Hepatocyte (in vitro differentiated cells): Measurements from ENCODE around the gene PI4K2A. TPM values are rescaled to one million over a fixed set of nuclear protein-coding genes. Genes with fewer than 3 reads are reported as not detected.
A peak's percentile ranks its signal among the peaks of the same experiment; 100 is the strongest.
"Not testable (repeated sequence)": the region's sequence is repeated elsewhere in the genome, so short reads cannot be mapped to it uniquely, and the experiment has no call there.

Source experiments
- DNase-seq: peaks from one replicate; pipeline ENCODE4 v3.0.0-alpha.2; 2016; ENCODE audit warnings: low spot score
- H2AFZ ChIP-seq: fragments of 200-600 bp; sonication (generic); 2 replicates; pipeline ENCODE4 v1.6.0; 2016; ENCODE audit warnings: antibody characterized with exemption, mild to moderate bottlenecking
- H3K27ac ChIP-seq: fragments of 200-600 bp; sonication (generic); 2 replicates; pipeline ENCODE4 v1.5.1; 2016; ENCODE audit warnings: mild to moderate bottlenecking
- H3K27me3 ChIP-seq: fragments of 200-600 bp; sonication (generic); 2 replicates; pipeline ENCODE4 v1.6.1; 2016
- H3K36me3 ChIP-seq: fragments of 200-600 bp; sonication (generic); replicated peaks from 2 replicates; pipeline ENCODE4 v1.5.1; 2016; ENCODE audit warnings: low read depth; ENCODE audit not compliant: insufficient read depth
- H3K4me1 ChIP-seq: fragments of 200-600 bp; sonication (generic); 2 replicates; pipeline ENCODE4 v1.5.1; 2016; ENCODE audit warnings: mild to moderate bottlenecking, moderate library complexity; ENCODE audit not compliant: insufficient read depth
- H3K4me2 ChIP-seq: fragments of 200-600 bp; sonication (generic); 2 replicates; pipeline ENCODE4 v1.6.0; 2016
- H3K4me3 ChIP-seq: fragments of 200-600 bp; sonication (generic); 2 replicates; pipeline ENCODE4 v1.5.1; 2016; ENCODE audit warnings: mild to moderate bottlenecking
- H3K79me2 ChIP-seq: fragments of 200-600 bp; sonication (generic); 2 replicates; pipeline ENCODE4 v1.6.0; 2017; ENCODE audit warnings: mild to moderate bottlenecking
- H3K9me2 ChIP-seq: fragments of 200-600 bp; sonication (generic); replicated peaks from 2 replicates; pipeline ENCODE4 v1.6.0; 2017; ENCODE audit warnings: mild to moderate bottlenecking; ENCODE audit not compliant: insufficient read depth
- H3K9me3 ChIP-seq: fragments of 200-600 bp; sonication (generic); 2 replicates; pipeline ENCODE4 v1.5.1; 2016; ENCODE audit warnings: low read depth, mild to moderate bottlenecking
- H4K20me1 ChIP-seq: fragments of 200-600 bp; sonication (generic); 2 replicates; pipeline ENCODE4 v1.6.0; 2016; ENCODE audit warnings: mild to moderate bottlenecking; ENCODE audit not compliant: insufficient read depth, poor library complexity, severe bottlenecking
- EZH2 ChIP-seq: fragments of 200-600 bp; sonication (generic); IDR thresholded peaks from 2 replicates; pipeline ENCODE4 v1.6.1; 2016; ENCODE audit warnings: antibody characterized with exemption, mild to moderate bottlenecking, borderline replicate concordance
- EZH2phosphoT487 ChIP-seq: fragments of 200-600 bp; sonication (generic); IDR thresholded peaks from one replicate; pipeline ENCODE4 v1.6.1; 2018; ENCODE audit warnings: antibody characterized with exemption, mild to moderate bottlenecking, low read depth, moderate library complexity; ENCODE audit not compliant: unreplicated experiment, severe bottlenecking
- WGBS: methylation state at CpG from one replicate; pipeline ENCODE4 v1.1.6; 2016; ENCODE audit warnings: low lambda C conversion rate; ENCODE audit errors: missing lambda C conversion rate; 5-methylcytosine and 5-hydroxymethylcytosine counted together
- polyA plus RNA-seq: library from polyadenylated mRNA; unstranded; fragments of >200 nt; fragmentation: Nextera tagmentation; extraction: Ambion mirVana; gene quantifications from 2 replicates; pipeline ENCODE4 v1.2.1, GENCODE V29; 2016
- total RNA-seq: library from RNA; depleted of rRNA; stranded (reverse); fragments of >200 nt; gene quantifications from 2 replicates; pipeline ENCODE4 v1.2.3, GENCODE V29; 2014
- TF ChIP-seq, protein P1 (sequence below): fragments of 200-600 bp; sonication (generic); IDR thresholded peaks from 2 replicates; pipeline ENCODE4 v1.5.1; 2016; ENCODE audit warnings: antibody characterized with exemption, mild to moderate bottlenecking; ENCODE audit not compliant: poor library complexity

The PI4K2A gene
- total and polyA plus RNA-seq, 2 experiments from 2014 or later, result 22.4 to 25.9 TPM

DNA sequence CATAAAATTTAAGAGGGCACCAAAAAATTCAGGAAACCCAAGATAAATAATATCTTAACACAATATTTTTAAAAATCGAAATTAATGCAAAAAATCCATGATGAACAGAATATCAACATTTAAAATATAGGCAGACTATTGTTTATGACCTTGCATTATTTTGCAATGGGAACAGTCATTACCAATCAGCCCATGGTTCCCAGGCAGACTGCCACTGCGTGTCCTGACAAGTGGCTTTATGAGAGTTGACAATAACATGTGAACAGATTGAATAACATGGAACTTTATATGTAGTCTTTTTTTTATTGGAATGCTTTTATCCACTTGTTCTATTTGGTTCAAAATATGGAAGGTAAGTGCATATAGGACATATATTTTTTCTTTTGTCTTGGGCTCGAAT lies 49.7 kb downstream of the PI4K2A start:
- Histone ChIP-seq H4K20me1 (no peaks in the 10 kb centered on the region), H3K9me2 (no peaks in the 10 kb centered on the region), H3K27ac (no peak overlapping the region), H2AFZ (no peak overlapping the region), H3K27me3 (no peaks in the 10 kb centered on the region), H3K4me3 (no peak overlapping the region), H3K36me3 (no peaks in the 10 kb centered on the region), H3K79me2 (peaks cover 14% of the 10 kb centered on the region), H3K9me3 (no peaks in the 10 kb centered on the region), H3K4me1 (peaks cover 25% of the 10 kb centered on the region), H3K4me2 (no peak overlapping the region)
- DNase-seq, result no peak
- TF ChIP-seq, protein P1, sequence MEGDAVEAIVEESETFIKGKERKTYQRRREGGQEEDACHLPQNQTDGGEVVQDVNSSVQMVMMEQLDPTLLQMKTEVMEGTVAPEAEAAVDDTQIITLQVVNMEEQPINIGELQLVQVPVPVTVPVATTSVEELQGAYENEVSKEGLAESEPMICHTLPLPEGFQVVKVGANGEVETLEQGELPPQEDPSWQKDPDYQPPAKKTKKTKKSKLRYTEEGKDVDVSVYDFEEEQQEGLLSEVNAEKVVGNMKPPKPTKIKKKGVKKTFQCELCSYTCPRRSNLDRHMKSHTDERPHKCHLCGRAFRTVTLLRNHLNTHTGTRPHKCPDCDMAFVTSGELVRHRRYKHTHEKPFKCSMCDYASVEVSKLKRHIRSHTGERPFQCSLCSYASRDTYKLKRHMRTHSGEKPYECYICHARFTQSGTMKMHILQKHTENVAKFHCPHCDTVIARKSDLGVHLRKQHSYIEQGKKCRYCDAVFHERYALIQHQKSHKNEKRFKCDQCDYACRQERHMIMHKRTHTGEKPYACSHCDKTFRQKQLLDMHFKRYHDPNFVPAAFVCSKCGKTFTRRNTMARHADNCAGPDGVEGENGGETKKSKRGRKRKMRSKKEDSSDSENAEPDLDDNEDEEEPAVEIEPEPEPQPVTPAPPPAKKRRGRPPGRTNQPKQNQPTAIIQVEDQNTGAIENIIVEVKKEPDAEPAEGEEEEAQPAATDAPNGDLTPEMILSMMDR, result no peak
- TF ChIP-seq EZH2phosphoT487, result no peak
- TF ChIP-seq EZH2, result no peak
- WGBS, result 83% methylated on average over 3 of the region's 3 CpGs

DNA sequence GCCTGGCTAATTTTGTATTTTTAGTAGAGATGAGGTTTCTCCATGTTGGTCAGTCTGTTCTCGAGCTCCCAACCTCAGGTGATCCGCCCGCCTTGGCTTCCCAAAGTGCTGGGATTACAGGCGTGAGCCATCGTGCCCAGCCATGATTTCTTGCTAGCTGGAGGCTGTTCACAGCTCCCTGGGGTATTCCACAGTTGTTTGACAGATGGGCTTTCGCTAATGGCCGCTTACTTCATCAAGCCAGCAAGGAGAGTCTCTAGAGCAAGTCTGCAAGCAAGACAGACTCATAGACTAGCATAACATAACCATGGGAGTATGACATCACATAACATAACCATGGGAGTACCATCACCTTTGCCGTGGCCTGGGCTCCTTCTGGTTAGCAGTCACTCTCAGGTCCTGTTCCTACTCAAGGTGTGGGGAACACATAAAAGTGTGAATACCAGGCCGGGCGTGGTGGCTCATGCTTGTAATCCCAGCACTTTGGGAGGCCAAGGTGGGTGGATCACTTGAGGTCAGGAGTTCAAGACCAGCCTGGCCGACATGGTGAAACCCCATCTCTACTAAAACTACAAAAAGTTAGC lies 57.7 kb downstream of the PI4K2A start:
- not testable (repeated sequence) for H3K27me3 ChIP-seq, H3K9me3 ChIP-seq, DNase-seq, H2AFZ ChIP-seq, H3K27ac ChIP-seq, H3K4me3 ChIP-seq, H3K4me1 ChIP-seq, H3K36me3 ChIP-seq, H4K20me1 ChIP-seq, H3K4me2 ChIP-seq, H3K9me2 ChIP-seq, H3K79me2 ChIP-seq
- WGBS, result 86% methylated on average over 11 of the region's 11 CpGs

DNA sequence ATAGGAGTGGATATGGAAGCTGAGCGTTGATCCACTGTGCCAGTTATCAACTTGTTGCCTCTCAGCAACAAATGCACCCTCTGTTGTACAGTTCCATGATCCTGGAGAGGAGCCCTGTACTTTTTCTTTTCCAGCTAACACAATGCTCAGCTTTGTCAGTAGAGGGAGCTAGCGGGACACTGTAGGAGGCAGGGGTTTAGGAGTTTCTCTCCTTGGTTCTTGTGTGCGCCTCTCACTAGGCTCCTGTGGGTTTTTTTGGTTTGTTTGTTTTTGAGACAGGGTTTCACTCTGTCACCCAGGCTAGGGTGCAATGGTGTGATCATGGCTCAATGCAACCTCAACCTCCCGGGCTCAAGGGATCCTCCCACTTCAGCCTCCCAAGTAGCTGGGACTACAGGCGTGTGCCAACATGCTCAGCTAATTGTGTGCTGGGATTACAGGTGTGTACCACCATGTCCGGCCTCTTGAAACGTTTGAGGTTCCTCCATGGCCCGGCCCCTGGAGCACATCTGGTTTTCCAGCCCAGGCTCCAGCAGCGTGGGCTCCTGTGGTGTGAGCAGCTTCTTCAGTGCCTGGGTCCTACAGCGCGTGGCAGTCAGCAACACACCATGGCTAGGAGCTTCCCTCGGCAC lies 61.1 kb downstream of the PI4K2A start:
- H2AFZ ChIP-seq, result no peak overlapping the region
- no peaks in the 10 kb centered on the region for H3K27me3 ChIP-seq
- no peak overlapping the region for H3K27ac ChIP-seq
- H3K4me1 ChIP-seq, result no peaks in the 10 kb centered on the region
- H3K9me3 ChIP-seq, result no peaks in the 10 kb centered on the region
- TF ChIP-seq, protein P1, result peak; percentile 82
- TF ChIP-seq EZH2 (no peak), EZH2phosphoT487 (no peak)
- WGBS, result 54% methylated on average over 12 of the region's 12 CpGs
- H3K36me3 ChIP-seq, result no peaks in the 10 kb centered on the region
- no peak overlapping the region for H3K4me2 ChIP-seq
- DNase-seq, result peak; percentile 87
- H3K79me2 ChIP-seq, result no peaks in the 10 kb centered on the region
- no peaks in the 10 kb centered on the region for H4K20me1 ChIP-seq
- H3K9me2 ChIP-seq, result no peaks in the 10 kb centered on the region
- H3K4me3 ChIP-seq, result no peak overlapping the region

DNA sequence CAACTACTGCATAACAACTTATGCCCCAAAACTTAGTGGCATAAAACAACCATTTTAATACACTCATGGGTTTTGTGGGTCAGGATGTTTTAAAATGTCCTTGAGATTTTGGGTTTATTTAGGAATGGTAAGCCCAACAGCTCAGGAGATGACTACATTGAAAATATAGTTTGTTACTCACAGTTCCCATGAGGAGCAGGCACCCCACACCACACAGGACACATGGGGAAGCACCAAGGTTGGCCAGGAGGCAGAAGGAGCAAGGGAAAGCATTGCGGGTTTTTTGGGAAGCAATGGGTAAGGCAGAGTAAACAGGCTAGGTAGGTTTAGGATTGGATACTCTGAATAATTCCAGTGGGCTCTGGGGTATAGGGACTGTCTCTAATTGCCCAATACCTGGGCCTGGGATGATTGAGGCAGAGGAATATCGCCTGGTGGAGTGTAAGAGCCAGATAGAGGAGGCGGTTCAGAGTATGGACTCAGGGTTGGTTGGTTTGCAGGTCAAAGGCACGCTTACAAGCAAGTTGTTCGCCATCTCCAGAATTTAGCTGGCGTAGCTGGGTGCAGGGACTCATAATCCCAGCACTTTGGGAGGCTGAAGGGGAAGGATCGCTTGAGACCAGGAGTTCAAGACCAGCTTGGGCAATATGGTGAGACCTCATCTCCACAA lies 63.1 kb downstream of the PI4K2A start:
- no peaks in the 10 kb centered on the region for H3K9me3 ChIP-seq
- no peak overlapping the region for H3K4me2 ChIP-seq
- no peaks in the 10 kb centered on the region for H3K36me3 ChIP-seq
- no peak for DNase-seq
- WGBS, result 92% methylated on average over 7 of the region's 7 CpGs
- no peaks in the 10 kb centered on the region for H3K4me1 ChIP-seq
- no peak overlapping the region for H2AFZ ChIP-seq
- H3K4me3 ChIP-seq, result no peak overlapping the region
- no peaks in the 10 kb centered on the region for H3K9me2 ChIP-seq
- H4K20me1 ChIP-seq, result no peaks in the 10 kb centered on the region
- TF ChIP-seq EZH2, result no peak
- TF ChIP-seq, protein P1, result no peak
- no peak for TF ChIP-seq EZH2phosphoT487
- no peak overlapping the region for H3K27ac ChIP-seq
- H3K27me3 ChIP-seq, result no peaks in the 10 kb centered on the region
- no peaks in the 10 kb centered on the region for H3K79me2 ChIP-seq
